HEK293 (cell line): ENCODE data around the gene ARHGEF4.

Experiments used
- CTCF ChIA-PET: fragments of 350-600 bp; formaldehyde crosslinking; extraction: SDS; loops from one replicate; lab custom pipeline; 2021; ENCODE audit warnings: antibody characterized with exemption; lab: Yijun Ruan, JAX
- POLR2A ChIA-PET: fragments of 300-600 bp; formaldehyde crosslinking; extraction: SDS; loops from one replicate; lab custom pipeline; 2020; ENCODE audit warnings: antibody characterized with exemption, inconsistent platforms; lab: Yijun Ruan, JAX
- H3K27ac ChIP-seq: fragments of 200-500 bp; sonication (Bioruptor generic); 2 replicates; pipeline ENCODE4 v1.5.1; 2014; ENCODE audit warnings: low read depth, low read length, control low read depth, inconsistent platforms; ENCODE audit errors: extremely low read depth
- H3K36me3 ChIP-seq, 2 experiments: fragments of 200-500 bp in 1 of 2; sonication (Bioruptor generic) in 1 of 2; 1 replicate in 1 of 2; 2 replicates in 1 of 2; pipeline ENCODE4 v1.5.1; 2014 to 2017; ENCODE audit warnings: inconsistent platforms in 2 of 2, low read length in 2 of 2; ENCODE audit not compliant: control insufficient read depth in 2 of 2, insufficient read depth in 1 of 2
- H3K4me1 ChIP-seq: fragments of 200-500 bp; sonication (Bioruptor generic); 2 replicates; pipeline ENCODE4 v1.5.1; 2014; ENCODE audit warnings: mild to moderate bottlenecking, low read length, inconsistent platforms; ENCODE audit not compliant: control insufficient read depth, insufficient read depth
- H3K4me3 ChIP-seq: 2 replicates; pipeline ENCODE4 v1.5.1; 2011; ENCODE audit warnings: low read depth, mild to moderate bottlenecking, control low read depth, low read length, moderate library complexity
- H3K9me3 ChIP-seq: fragments of 200-500 bp; sonication (Bioruptor generic); 2 replicates; pipeline ENCODE4 v1.5.1; 2014; ENCODE audit warnings: low read depth, low read length, inconsistent platforms; ENCODE audit not compliant: control insufficient read depth, insufficient read depth
- FEZF1 ChIP-seq: fragments of 450-650 bp; formaldehyde crosslinking; IDR thresholded peaks from 2 replicates; pipeline ENCODE4 v1.5.1; 2016; ENCODE audit warnings: missing biosample characterization, missing genetic modification characterization
- GLIS1 ChIP-seq: fragments of 450-650 bp; formaldehyde crosslinking; IDR thresholded peaks from 2 replicates; pipeline ENCODE4 v1.5.1; 2016; ENCODE audit warnings: missing biosample characterization, missing genetic modification characterization
- HIC1 ChIP-seq: fragments of 450-650 bp; formaldehyde crosslinking; IDR thresholded peaks from 2 replicates; pipeline ENCODE4 v1.5.1; 2016; ENCODE audit warnings: missing biosample characterization, missing genetic modification characterization
- KLF1 ChIP-seq: fragments of 450-650 bp; formaldehyde crosslinking; IDR thresholded peaks from 2 replicates; pipeline ENCODE4 v1.5.1; 2016; ENCODE audit warnings: missing biosample characterization, missing genetic modification characterization
- KLF16 ChIP-seq: fragments of 450-650 bp; formaldehyde crosslinking; IDR thresholded peaks from 2 replicates; pipeline ENCODE4 v1.5.1; 2017; ENCODE audit warnings: missing biosample characterization, missing genetic modification characterization
- OSR2 ChIP-seq: fragments of 450-650 bp; formaldehyde crosslinking; IDR thresholded peaks from 2 replicates; pipeline ENCODE4 v1.5.1; 2016; ENCODE audit warnings: missing biosample characterization, missing genetic modification characterization
- WT1 ChIP-seq: fragments of 450-650 bp; formaldehyde crosslinking; IDR thresholded peaks from 2 replicates; pipeline ENCODE4 v1.5.1; 2016; ENCODE audit warnings: missing biosample characterization, missing genetic modification characterization
- ZBTB10 ChIP-seq: fragments of 450-650 bp; formaldehyde crosslinking; IDR thresholded peaks from 2 replicates; pipeline ENCODE4 v1.5.1; 2016; ENCODE audit warnings: missing biosample characterization, missing genetic modification characterization
- ZBTB7A ChIP-seq: fragments of 450-650 bp; formaldehyde crosslinking; IDR thresholded peaks from 2 replicates; pipeline ENCODE4 v1.5.1; 2016; ENCODE audit warnings: low read depth, missing biosample characterization, missing genetic modification characterization
- ZEB2 ChIP-seq: fragments of 450-650 bp; formaldehyde crosslinking; IDR thresholded peaks from 2 replicates; pipeline ENCODE4 v1.5.1; 2016; ENCODE audit warnings: missing biosample characterization, missing genetic modification characterization
- ZFP37 ChIP-seq: fragments of 450-650 bp; formaldehyde crosslinking; IDR thresholded peaks from 2 replicates; pipeline ENCODE4 v1.5.1; 2016; ENCODE audit warnings: missing biosample characterization, missing genetic modification characterization
- ZNF138 ChIP-seq: fragments of 450-650 bp; formaldehyde crosslinking; IDR thresholded peaks from 2 replicates; pipeline ENCODE4 v1.5.1; 2016; ENCODE audit warnings: missing biosample characterization, missing genetic modification characterization, borderline replicate concordance
- ZNF175 ChIP-seq: fragments of 450-650 bp; formaldehyde crosslinking; IDR thresholded peaks from 2 replicates; pipeline ENCODE4 v1.5.1; 2016; ENCODE audit warnings: missing biosample characterization, missing genetic modification characterization
- ZNF18 ChIP-seq: fragments of 450-650 bp; formaldehyde crosslinking; IDR thresholded peaks from 2 replicates; pipeline ENCODE4 v1.5.1; 2016; ENCODE audit warnings: missing biosample characterization, missing genetic modification characterization
- ZNF221 ChIP-seq: fragments of 450-650 bp; formaldehyde crosslinking; IDR thresholded peaks from 2 replicates; pipeline ENCODE4 v1.5.1; 2017; ENCODE audit warnings: missing biosample characterization, missing genetic modification characterization, borderline replicate concordance
- ZNF23 ChIP-seq: fragments of 450-650 bp; formaldehyde crosslinking; IDR thresholded peaks from 2 replicates; pipeline ENCODE4 v1.5.1; 2016; ENCODE audit warnings: missing biosample characterization, missing genetic modification characterization, borderline replicate concordance
- ZNF239 ChIP-seq: fragments of 450-650 bp; formaldehyde crosslinking; IDR thresholded peaks from 2 replicates; pipeline ENCODE4 v1.5.1; 2016; ENCODE audit warnings: missing biosample characterization, missing genetic modification characterization
- ZNF24 ChIP-seq: fragments of 450-650 bp; formaldehyde crosslinking; IDR thresholded peaks from 2 replicates; pipeline ENCODE4 v1.5.1; 2016; ENCODE audit warnings: missing biosample characterization, missing genetic modification characterization
- ZNF324 ChIP-seq: fragments of 450-650 bp; formaldehyde crosslinking; IDR thresholded peaks from 2 replicates; pipeline ENCODE4 v1.5.1; 2016; ENCODE audit warnings: missing biosample characterization, missing genetic modification characterization
- ZNF404 ChIP-seq: fragments of 450-650 bp; formaldehyde crosslinking; IDR thresholded peaks from 2 replicates; pipeline ENCODE4 v1.5.1; 2017; ENCODE audit warnings: missing biosample characterization, missing genetic modification characterization
- ZNF518A ChIP-seq: fragments of 450-650 bp; formaldehyde crosslinking; conservative IDR thresholded peaks from 2 replicates; pipeline ENCODE4 v1.5.1; 2016; ENCODE audit warnings: low read depth, missing biosample characterization, missing genetic modification characterization
- ZNF624 ChIP-seq: fragments of 450-650 bp; formaldehyde crosslinking; IDR thresholded peaks from 2 replicates; pipeline ENCODE4 v1.5.1; 2017; ENCODE audit warnings: missing biosample characterization, missing genetic modification characterization
- ZSCAN4 ChIP-seq: fragments of 450-650 bp; formaldehyde crosslinking; IDR thresholded peaks from 2 replicates; pipeline ENCODE4 v1.5.1; 2017; ENCODE audit warnings: missing biosample characterization, missing genetic modification characterization

Gene ARHGEF4

GRCh38 chr2:130851624-130852382, 15.1 kb downstream of the ARHGEF4 start:
- ChIA-PET CTCF (no interaction called here), POLR2A (no interaction called here)
- Histone ChIP-seq H3K36me3 (no peaks in the 10 kb centered on the region), H3K9me3 (no peaks in the 10 kb centered on the region), H3K4me1 (no peaks in the 10 kb centered on the region), H3K4me3 (no peak overlapping the region), H3K27ac (no peak overlapping the region)
- TF ChIP-seq KLF1 (no peak), ZNF18 (tag by site-specific recombination) (no peak), ZNF239 (tag by site-specific recombination) (no peak), ZNF23 (tag by site-specific recombination) (no peak), ZNF138 (tag by site-specific recombination) (no peak), ZNF404 (tag by site-specific recombination) (no peak), ZNF624 (tag by site-specific recombination) (no peak), HIC1 (no peak), ZBTB7A (tag by site-specific recombination) (no peak), ZBTB10 (no peak)

GRCh38 chr2:130852521-130853115, 15.9 kb downstream of the ARHGEF4 start:
- H3K4me1 ChIP-seq: no peaks in the 10 kb centered on the region
- H3K27ac ChIP-seq: no peak overlapping the region
- no peak for TF ChIP-seq ZNF24
- no peak for TF ChIP-seq ZSCAN4
- TF ChIP-seq FEZF1 (tag by site-specific recombination): no peak
- TF ChIP-seq ZNF518A (tag by site-specific recombination): no peak
- TF ChIP-seq ZEB2 (tag by site-specific recombination): no peak
- no peak for TF ChIP-seq WT1 (tag by site-specific recombination)
- no peak for TF ChIP-seq GLIS1 (tag by site-specific recombination)
- no peak for TF ChIP-seq KLF16 (tag by site-specific recombination)
- TF ChIP-seq OSR2 (tag by site-specific recombination): no peak
- no peak for TF ChIP-seq ZNF175 (tag by site-specific recombination)
- no peak for TF ChIP-seq ZFP37 (tag by site-specific recombination)
- TF ChIP-seq ZNF324 (tag by site-specific recombination): no peak
- TF ChIP-seq ZNF221 (tag by site-specific recombination): no peak

More at GRCh38 chr2:130852521-130853115, 15.9 kb downstream of the ARHGEF4 start:
- POLR2A ChIA-PET: no interaction called here
- Histone ChIP-seq H3K36me3 (no peaks in the 10 kb centered on the region), H3K4me3 (no peak overlapping the region), H3K9me3 (no peaks in the 10 kb centered on the region)
- CTCF ChIA-PET: no interaction called here
